B cell (primary cell): ENCODE data around the gene TXNRD1. TPM values are rescaled to one million over a fixed set of nuclear protein-coding genes. Genes with fewer than 3 reads are reported as not detected.

Source experiments
- ATAC-seq: fragments of 200-7000 bp; cut with Tn5 transposase; one replicate; pipeline ENCODE4 v1.10.0; 2021; ENCODE audit warnings: low read depth, mild to moderate bottlenecking, moderate number of reproducible peaks, moderate library complexity
- CTCF ChIA-PET: fragments of 350-600 bp; sonication (Branson Sonifier 250); formaldehyde crosslinking; loops from one replicate; lab custom pipeline; 2021; ENCODE audit warnings: antibody characterized with exemption, inconsistent platforms; lab: Charles Lee
- POLR2A ChIA-PET: fragments of 350-600 bp; sonication (Branson Sonifier 250); formaldehyde crosslinking; loops from one replicate; lab custom pipeline; 2021; ENCODE audit warnings: antibody characterized with exemption; lab: Charles Lee
- DNase-seq: peaks from one replicate; pipeline ENCODE4 v3.0.0; 2013
- H2AFZ ChIP-seq: 2 replicates; pipeline ENCODE4 v1.6.1; 2012; ENCODE audit warnings: mild to moderate bottlenecking, low read depth, low read length; ENCODE audit not compliant: insufficient read depth, poor library complexity, severe bottlenecking
- H3K27ac ChIP-seq, 2 donors: 1 replicate in 1 of 2; 2 replicates in 1 of 2; pipeline ENCODE4 v1.5.1; 2012 to 2013; ENCODE audit warnings: low read length in 2 of 2, mild to moderate bottlenecking in 2 of 2, moderate library complexity in 1 of 2
- H3K27me3 ChIP-seq, 4 experiments: fragments of 200-600 bp in 1 of 4; sonication (generic) in 1 of 4; replicated peaks in 1 of 4; 1 replicate in 2 of 4; 2 replicates in 2 of 4; pipeline versions ENCODE4 v1.6.1 to v1.7.0; 2013 to 2016; ENCODE audit warnings: low read length in 3 of 4, mild to moderate bottlenecking in 2 of 4, mixed read lengths in 1 of 4, moderate library complexity in 1 of 4; ENCODE audit not compliant: insufficient read depth in 4 of 4, control insufficient read depth in 3 of 4; ENCODE audit errors: control extremely low read depth in 1 of 4
- H3K36me3 ChIP-seq, 2 experiments: replicated peaks in 1 of 2; 1 replicate in 1 of 2; 2 replicates in 1 of 2; pipeline versions ENCODE4 v1.6.1 to v1.7.1; 2013; ENCODE audit warnings: low read length in 1 of 2; ENCODE audit not compliant: insufficient read depth in 2 of 2, control insufficient read depth in 1 of 2; ENCODE audit errors: control extremely low read depth in 1 of 2, extremely low read depth in 1 of 2
- H3K4me1 ChIP-seq, 2 donors: fragments of 200-600 bp in 1 of 2; sonication (generic) in 1 of 2; 1 replicate in 1 of 2; 2 replicates in 1 of 2; pipeline versions ENCODE4 v1.5.1 to v1.6.1; 2013 to 2017; ENCODE audit warnings: low read length in 2 of 2; ENCODE audit not compliant: control insufficient read depth in 2 of 2, insufficient read depth in 2 of 2
- H3K4me2 ChIP-seq: replicated peaks from 2 replicates; pipeline ENCODE3; 2012; ENCODE audit warnings: mild to moderate bottlenecking, low read depth, low read length; ENCODE audit not compliant: poor library complexity, severe bottlenecking
- H3K4me3 ChIP-seq, 5 experiments: fragments of 200-600 bp in 1 of 5; sonication (generic) in 1 of 5; 1 replicate in 3 of 5; 2 replicates in 2 of 5; pipeline versions ENCODE4 v1.5.1 to v1.7.0; 2011 to 2016; ENCODE audit warnings: low read length in 4 of 5, mild to moderate bottlenecking in 4 of 5, low read depth in 2 of 5, control low read depth in 1 of 5, moderate library complexity in 1 of 5; ENCODE audit not compliant: insufficient read depth in 1 of 5; ENCODE audit errors: control extremely low read depth in 1 of 5, extremely low read depth in 1 of 5
- H3K79me2 ChIP-seq: fragments of 200-600 bp; sonication (generic); one replicate; pipeline ENCODE4 v1.6.0; 2016; ENCODE audit warnings: low read length; ENCODE audit not compliant: control insufficient read depth, insufficient read depth
- H3K9ac ChIP-seq: fragments of 200-600 bp; sonication (generic); 2 replicates; pipeline ENCODE4 v1.6.1; 2017; ENCODE audit warnings: mild to moderate bottlenecking, low read length, moderate library complexity
- H3K9me3 ChIP-seq, 3 donors: one replicate each; pipeline versions ENCODE4 v1.6.1 to v1.7.1; 2013; ENCODE audit warnings: low read length in 2 of 3; ENCODE audit not compliant: control insufficient read depth in 2 of 3, insufficient read depth in 1 of 3; ENCODE audit errors: control extremely low read depth in 1 of 3
- H4K20me1 ChIP-seq: 2 replicates; pipeline ENCODE4 v1.6.0; 2012; ENCODE audit warnings: mild to moderate bottlenecking, low read length; ENCODE audit not compliant: insufficient read depth, control insufficient read depth, poor library complexity, severe bottlenecking
- H3K27ac Mint-ChIP-seq: one replicate; pipeline ENCODE4 v1.8.0; 2021; ENCODE audit warnings: mixed read lengths
- H3K27me3 Mint-ChIP-seq: one replicate; pipeline ENCODE4 v1.8.0; 2021; ENCODE audit warnings: mixed read lengths
- H3K4me1 Mint-ChIP-seq: one replicate; pipeline ENCODE4 v1.8.0; 2021; ENCODE audit warnings: mixed read lengths
- H3K4me3 Mint-ChIP-seq: one replicate; pipeline ENCODE4 v1.8.0; 2021; ENCODE audit warnings: mixed read lengths
- H3K9me3 Mint-ChIP-seq: one replicate; pipeline ENCODE4 v1.8.0; 2022; ENCODE audit warnings: mixed read lengths; ENCODE audit not compliant: insufficient read depth
- EZH2 ChIP-seq: IDR thresholded peaks from 2 replicates; pipeline ENCODE4 v1.6.1; 2012; ENCODE audit warnings: borderline replicate concordance, low read depth, mild to moderate bottlenecking, moderate library complexity, low read length; ENCODE audit not compliant: insufficient read depth, poor library complexity, severe bottlenecking
- WGBS: methylation state at CpG from one replicate; pipeline ENCODE4 v1.1.5; 2013; ENCODE audit warnings: missing lambda C conversion rate; ENCODE audit not compliant: insufficient coverage; 5-methylcytosine and 5-hydroxymethylcytosine counted together
- intact Hi-C: fragments of 100-400 bp; cut with micrococcal nuclease; formaldehyde crosslinking; loops from one replicate; pipeline ENCODE4 v1.10.0; 2022
- polyA plus RNA-seq: library from polyadenylated mRNA; depleted of rRNA; stranded (reverse); fragments of >200 nt; gene quantifications from 2 replicates; pipeline ENCODE4 v1.2.3, GENCODE V29; 2012
- total RNA-seq, 2 donors: library from RNA; stranded (reverse); fragments of 120-200 nt in 1 of 2; gene quantifications; 1 replicate in 1 of 2; 2 replicates in 1 of 2; pipeline versions ENCODE4 v1.2.3 to v1.2.4, GENCODE V29; 2013 to 2022
- TF ChIP-seq, protein P1 (sequence below): fragments of 200-600 bp; IDR thresholded peaks from one replicate; pipeline ENCODE4 v1.8.0; 2022; ENCODE audit warnings: antibody characterized with exemption, mild to moderate bottlenecking

TXNRD1 gene
- total and polyA plus RNA-seq, 2 donors (not counting 1 experiment from before 2014, with no cell fraction given): 10.1 to 44.6 TPM

DNA sequence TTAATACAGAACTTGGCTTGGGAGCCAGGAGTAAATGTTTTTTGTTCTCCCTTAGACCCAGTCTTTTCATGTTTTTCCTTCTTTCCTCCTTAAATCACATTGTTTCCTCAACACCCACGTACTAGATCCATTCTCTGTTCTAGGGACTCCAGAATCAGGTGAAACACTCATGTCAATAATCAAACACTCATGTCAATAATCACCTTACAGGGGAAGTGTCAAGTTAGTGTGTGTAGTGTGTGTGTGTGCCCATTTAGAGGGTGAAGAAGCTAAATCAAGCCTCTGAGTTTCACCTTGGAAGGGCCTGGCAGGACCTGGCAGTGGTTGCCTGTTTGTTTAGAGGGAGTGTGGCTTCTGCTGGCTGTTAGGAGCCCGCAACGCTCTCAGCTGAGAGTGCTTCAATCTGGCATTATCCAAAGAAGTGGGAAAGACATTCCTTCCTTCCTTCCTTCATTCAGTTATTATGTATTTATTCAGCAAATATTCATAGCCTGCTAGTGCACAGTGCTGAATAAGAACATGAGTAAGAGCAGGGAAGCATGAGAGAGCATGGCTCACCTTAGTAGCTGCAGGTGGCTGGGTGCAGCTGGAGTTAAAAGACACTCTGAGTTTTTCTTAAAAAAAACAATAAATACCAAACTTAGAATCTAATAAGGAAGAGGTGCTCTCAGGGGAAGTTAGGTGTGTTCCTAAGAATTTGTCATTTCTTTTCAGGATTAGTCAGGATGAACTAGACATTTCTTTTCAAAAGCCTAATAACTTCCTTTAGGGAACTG lies 70.3 kb downstream of the TXNRD1 start:
- ChIA-PET CTCF (interaction anchor here (0.5 to 3.6 kb wide), 5 partner anchors 10 to 648 kb away, joined by 3 to 24 read pairs (median 3); partner anchors contain the start of genes EID3 and TXNRD1), POLR2A (interaction anchor here (1.5 to 1.8 kb wide), 3 partner anchors 148 to 822 kb away, joined by 4 to 5 read pairs (median 4); partner anchors contain the start of genes NFYB and WASHC4)
- intact Hi-C loops: loop anchor here (1.0 to 5.0 kb wide), 8 partner anchors 73 to 1045 kb away; partner anchors contain the start of genes C12orf75, CHST11, HCFC2 and HSP90B1
- peaks cover 37% of the 10 kb centered on the region for H3K4me1 Mint-ChIP-seq
- Histone ChIP-seq H3K9me3 (no peaks in the 10 kb centered on the region), H3K4me3 (no peak overlapping the region), H3K27me3 (no peaks in the 10 kb centered on the region), H4K20me1 (no peaks in the 10 kb centered on the region), H2AFZ (peak overlapping the region; percentile 90), H3K9ac (peak overlapping the region; percentile 83), H3K79me2 (peaks cover 15% of the 10 kb centered on the region), H3K4me1 (peaks cover 25 to 29% of the 10 kb centered on the region in 2 donors), H3K36me3 (no peaks in the 10 kb centered on the region), H3K4me2 (peak overlapping the region; percentile 84), H3K27ac (peak overlapping the region; percentile 75 to 79)
- peak overlapping the region; percentile 100 for H3K4me3 Mint-ChIP-seq
- WGBS: no CpG with 5 or more reads among the region's 3 CpGs
- TF ChIP-seq, protein P1, sequence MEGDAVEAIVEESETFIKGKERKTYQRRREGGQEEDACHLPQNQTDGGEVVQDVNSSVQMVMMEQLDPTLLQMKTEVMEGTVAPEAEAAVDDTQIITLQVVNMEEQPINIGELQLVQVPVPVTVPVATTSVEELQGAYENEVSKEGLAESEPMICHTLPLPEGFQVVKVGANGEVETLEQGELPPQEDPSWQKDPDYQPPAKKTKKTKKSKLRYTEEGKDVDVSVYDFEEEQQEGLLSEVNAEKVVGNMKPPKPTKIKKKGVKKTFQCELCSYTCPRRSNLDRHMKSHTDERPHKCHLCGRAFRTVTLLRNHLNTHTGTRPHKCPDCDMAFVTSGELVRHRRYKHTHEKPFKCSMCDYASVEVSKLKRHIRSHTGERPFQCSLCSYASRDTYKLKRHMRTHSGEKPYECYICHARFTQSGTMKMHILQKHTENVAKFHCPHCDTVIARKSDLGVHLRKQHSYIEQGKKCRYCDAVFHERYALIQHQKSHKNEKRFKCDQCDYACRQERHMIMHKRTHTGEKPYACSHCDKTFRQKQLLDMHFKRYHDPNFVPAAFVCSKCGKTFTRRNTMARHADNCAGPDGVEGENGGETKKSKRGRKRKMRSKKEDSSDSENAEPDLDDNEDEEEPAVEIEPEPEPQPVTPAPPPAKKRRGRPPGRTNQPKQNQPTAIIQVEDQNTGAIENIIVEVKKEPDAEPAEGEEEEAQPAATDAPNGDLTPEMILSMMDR: no peak
- no peak for TF ChIP-seq EZH2
- ATAC-seq (no peak), DNase-seq (no peak)
- no peaks in the 10 kb centered on the region for H3K27me3 Mint-ChIP-seq
- H3K9me3 Mint-ChIP-seq: no peaks in the 10 kb centered on the region
- H3K27ac Mint-ChIP-seq: peak overlapping the region; percentile 99
